Endodermal cell (in vitro differentiated cells): ENCODE results near the gene RPL13. TPM values are rescaled to one million over a fixed set of nuclear protein-coding genes. Genes with fewer than 3 reads are reported as not detected.

Source experiments
- DNase-seq: peaks from one replicate; pipeline ENCODE4 v3.0.0-alpha.2; 2017
- H3K27ac ChIP-seq: 2 replicates; pipeline ENCODE4 v1.5.1; 2013; ENCODE audit warnings: mild to moderate bottlenecking, low read depth, low read length, moderate library complexity
- H3K27me3 ChIP-seq: 2 replicates; pipeline ENCODE4 v1.6.1; 2013; ENCODE audit warnings: mild to moderate bottlenecking, low read length, moderate library complexity; ENCODE audit not compliant: insufficient read depth, control insufficient read depth, poor library complexity, severe bottlenecking
- H3K36me3 ChIP-seq: 2 replicates; pipeline ENCODE4 v1.7.0; 2013; ENCODE audit warnings: mild to moderate bottlenecking, low read length, moderate library complexity; ENCODE audit not compliant: control insufficient read depth, insufficient read depth
- H3K4me1 ChIP-seq: one replicate; pipeline ENCODE4 v1.7.0; 2013; ENCODE audit warnings: low read length; ENCODE audit not compliant: control insufficient read depth, insufficient read depth
- H3K4me3 ChIP-seq: 2 replicates; pipeline ENCODE4 v1.5.1; 2013; ENCODE audit warnings: mild to moderate bottlenecking, low read length, moderate library complexity
- H3K9ac ChIP-seq: 2 replicates; pipeline ENCODE4 v1.6.1; 2013; ENCODE audit warnings: mild to moderate bottlenecking, low read length, moderate library complexity; ENCODE audit not compliant: poor library complexity, severe bottlenecking; ENCODE audit errors: extremely low read depth
- H3K9me3 ChIP-seq: 2 replicates; pipeline ENCODE4 v1.6.1; 2013; ENCODE audit warnings: mild to moderate bottlenecking, low read length, moderate library complexity; ENCODE audit not compliant: control insufficient read depth
- H3K27ac Mint-ChIP-seq: 2 replicates; pipeline ENCODE4 v1.8.0; 2020; ENCODE audit warnings: mixed read lengths
- H3K27me3 Mint-ChIP-seq: 2 replicates; pipeline ENCODE4 v1.8.0; 2021; ENCODE audit warnings: mild to moderate bottlenecking, mixed read lengths; ENCODE audit not compliant: insufficient read depth
- H3K36me3 Mint-ChIP-seq: 2 replicates; pipeline ENCODE4 v1.8.0; 2020; ENCODE audit warnings: low read depth, mixed read lengths
- H3K4me1 Mint-ChIP-seq: 2 replicates; pipeline ENCODE4 v1.8.0; 2020; ENCODE audit warnings: mixed read lengths
- H3K4me3 Mint-ChIP-seq: 2 replicates; pipeline ENCODE4 v1.8.0; 2020; ENCODE audit warnings: mild to moderate bottlenecking, moderate library complexity, mixed read lengths
- H3K9me3 Mint-ChIP-seq: 2 replicates; pipeline ENCODE4 v1.8.0; 2020; ENCODE audit warnings: mild to moderate bottlenecking, mixed read lengths
- CTCF ChIP-seq: fragments of 200-600 bp; sonication (generic); conservative IDR thresholded peaks from 2 replicates; pipeline ENCODE4 v1.5.0; 2021; ENCODE audit warnings: antibody characterized with exemption, mild to moderate bottlenecking
- WGBS, 2 experiments: methylation state at CpG; one replicate each; pipeline versions ENCODE4 v1.1.5 to v1.1.7; 2013; ENCODE audit warnings: missing lambda C conversion rate in 2 of 2, mixed read lengths in 1 of 2; ENCODE audit not compliant: insufficient coverage in 1 of 2, insufficient read length in 1 of 2; 5-methylcytosine and 5-hydroxymethylcytosine counted together
- total RNA-seq, 2 donors: library from RNA; stranded (reverse); fragmentation: NEBNext Ultra II Directional in 1 of 2; extraction: Animal tissue kit (Norgen Biotek cat#: 25700) in 1 of 2; gene quantifications; 2 replicates in 1 of 2; 3 replicates in 1 of 2; pipeline ENCODE4 v1.2.1, GENCODE V29; 2021

The RPL13 gene
- total RNA-seq, 2 donors from 2014 or later: 1,911 to 2,019 TPM

GRCh38 chr16:89550421-89551007, 10.0 kb upstream of the RPL13 start:
- Histone ChIP-seq H3K4me3 (no peak overlapping the region), H3K4me1 (no peaks in the 10 kb centered on the region), H3K9ac (no peak overlapping the region), H3K27ac (no peak overlapping the region), H3K9me3 (no peaks in the 10 kb centered on the region), H3K36me3 (peaks cover 57% of the 10 kb centered on the region), H3K27me3 (no peaks in the 10 kb centered on the region)
- Mint-ChIP-seq H3K27me3 (no peaks in the 10 kb centered on the region), H3K36me3 (peaks cover 68% of the 10 kb centered on the region), H3K4me1 (peaks cover 2% of the 10 kb centered on the region), H3K4me3 (no peak overlapping the region), H3K27ac (no peak overlapping the region), H3K9me3 (no peaks in the 10 kb centered on the region)
- no peak for DNase-seq
- TF ChIP-seq CTCF: no peak
- 95 to 97% methylated on average over 16 to 22 of the region's 22 CpGs for WGBS, 2 experiments

GRCh38 chr16:89552329-89552728, 8.2 kb upstream of the RPL13 start:
- Histone ChIP-seq H3K4me3 (no peak overlapping the region), H3K36me3 (peaks cover 68% of the 10 kb centered on the region), H3K4me1 (no peaks in the 10 kb centered on the region), H3K9ac (no peak overlapping the region), H3K9me3 (no peaks in the 10 kb centered on the region), H3K27me3 (no peaks in the 10 kb centered on the region), H3K27ac (no peak overlapping the region)
- H3K4me1 Mint-ChIP-seq: no peaks in the 10 kb centered on the region
- no peaks in the 10 kb centered on the region for H3K9me3 Mint-ChIP-seq
- TF ChIP-seq CTCF: no peak
- DNase-seq: no peak
- H3K27ac Mint-ChIP-seq: peak overlapping the region; percentile 21
- peaks cover 72% of the 10 kb centered on the region for H3K36me3 Mint-ChIP-seq
- H3K4me3 Mint-ChIP-seq: no peak overlapping the region
- 95 to 99% methylated on average over 13 to 22 of the region's 22 CpGs for WGBS, 2 experiments
- no peaks in the 10 kb centered on the region for H3K27me3 Mint-ChIP-seq

GRCh38 chr16:89552913-89553312, 7.6 kb upstream of the RPL13 start:
- H3K4me1 ChIP-seq: no peaks in the 10 kb centered on the region
- Mint-ChIP-seq H3K4me3 (no peak overlapping the region), H3K27me3 (no peaks in the 10 kb centered on the region), H3K27ac (peak overlapping the region; percentile 21), H3K9me3 (no peaks in the 10 kb centered on the region), H3K4me1 (no peaks in the 10 kb centered on the region), H3K36me3 (peaks cover 76% of the 10 kb centered on the region)
- no peak overlapping the region for H3K4me3 ChIP-seq
- WGBS, 2 experiments: 98 to 100% methylated on average over 7 to 13 of the region's 13 CpGs
- DNase-seq: no peak
- H3K27ac ChIP-seq: no peak overlapping the region
- H3K36me3 ChIP-seq: peaks cover 69% of the 10 kb centered on the region
- no peak for TF ChIP-seq CTCF
- no peak overlapping the region for H3K9ac ChIP-seq
- H3K9me3 ChIP-seq: no peaks in the 10 kb centered on the region
- no peaks in the 10 kb centered on the region for H3K27me3 ChIP-seq
